Subcutaneous abdominal adipose tissue (tissue), 5 donors: ENCODE data around the gene TMEM50B.
A peak's percentile ranks its signal among the peaks of the same experiment; 100 is the strongest.
"Not testable (repeated sequence)": the region's sequence is repeated elsewhere in the genome, so short reads cannot be mapped to it uniquely, and the experiment has no call there.

Experiments used
- H3K27ac ChIP-seq: one replicate; pipeline ENCODE4 v1.7.0; 2013; ENCODE audit warnings: low read depth, mild to moderate bottlenecking, inconsistent platforms, low read length, moderate library complexity
- H3K27me3 ChIP-seq, 5 donors: one replicate each; pipeline ENCODE4 v1.7.0; 2013; ENCODE audit warnings: low read length in 5 of 5, inconsistent platforms in 1 of 5; ENCODE audit not compliant: control insufficient read depth in 5 of 5, insufficient read depth in 4 of 5
- H3K36me3 ChIP-seq, 5 donors: one replicate each; pipeline ENCODE4 v1.7.0; 2013; ENCODE audit warnings: low read length in 5 of 5; ENCODE audit not compliant: control insufficient read depth in 5 of 5, insufficient read depth in 5 of 5
- H3K4me1 ChIP-seq, 5 donors: one replicate each; pipeline ENCODE4 v1.7.0; 2013; ENCODE audit warnings: low read length in 5 of 5, mild to moderate bottlenecking in 3 of 5, moderate library complexity in 1 of 5; ENCODE audit not compliant: control insufficient read depth in 5 of 5, insufficient read depth in 5 of 5
- H3K4me3 ChIP-seq, 5 donors: one replicate each; pipeline ENCODE4 v1.7.0; 2013; ENCODE audit warnings: low read length in 5 of 5, low read depth in 1 of 5
- H3K9ac ChIP-seq, 5 donors: one replicate each; pipeline ENCODE4 v1.7.0; 2013; ENCODE audit warnings: low read length in 5 of 5, mild to moderate bottlenecking in 4 of 5, moderate library complexity in 3 of 5
- H3K9me3 ChIP-seq, 5 donors: one replicate each; pipeline ENCODE4 v1.7.0; 2013; ENCODE audit warnings: low read length in 5 of 5; ENCODE audit not compliant: control insufficient read depth in 5 of 5
- donor health status: healthy.
- donor health status: healthy.
- donor health status: healthy.
- donor health status: healthy.
- donor health status: healthy.

The TMEM50B gene

GRCh38 chr21:33414926-33415325 lies 64.8 kb downstream of the TMEM50B start:
- Histone ChIP-seq H3K4me3 (no peak overlapping the region), H3K9ac (no peak overlapping the region), H3K4me1 (peaks cover 9 to 73% (median 44%) of the 10 kb centered on the region in 5 donors), H3K9me3 (no peaks in the 10 kb centered on the region), H3K27ac (no peak overlapping the region), H3K36me3 (peaks cover 9 to 59% (median 39%) of the 10 kb centered on the region in 5 donors), H3K27me3 (no peaks in the 10 kb centered on the region)

- Histone ChIP-seq H3K9ac (no peak overlapping the region), H3K27ac (peak overlapping the region; percentile 37), H3K4me1 (peaks cover 5 to 74% (median 44%) of the 10 kb centered on the region in 5 donors), H3K36me3 (peaks cover 9 to 55% (median 38%) of the 10 kb centered on the region in 5 donors), H3K4me3 (no peak overlapping the region), H3K27me3 (no peaks in the 10 kb centered on the region), H3K9me3 (no peaks in the 10 kb centered on the region)
Observed at GRCh38 chr21:33414068-33414467, 65.7 kb downstream of the TMEM50B start.

GRCh38 chr21:33412832-33413519 lies 66.8 kb downstream of the TMEM50B start:
- Histone ChIP-seq H3K4me1 (peaks cover 5 to 71% (median 34%) of the 10 kb centered on the region in 5 donors), H3K9me3 (no peaks in the 10 kb centered on the region), H3K27me3 (no peaks in the 10 kb centered on the region), H3K27ac (peak overlapping the region; percentile 37), H3K9ac (peak overlapping the region in 1 of 5 donors; percentile 16), H3K4me3 (no peak overlapping the region), H3K36me3 (peaks cover 9 to 53% (median 38%) of the 10 kb centered on the region in 5 donors)

- not testable (repeated sequence) for H3K9me3 ChIP-seq, H3K9ac ChIP-seq, H3K4me3 ChIP-seq, H3K27me3 ChIP-seq
- Histone ChIP-seq H3K36me3 (peaks cover 9 to 52% (median 35%) of the 10 kb centered on the region in 5 donors), H3K27ac (peak overlapping the region; percentile 46), H3K4me1 (peaks cover 5 to 67% (median 33%) of the 10 kb centered on the region in 5 donors)
Observed at GRCh38 chr21:33412439-33412831, 67.3 kb downstream of the TMEM50B start.

- H3K27ac ChIP-seq: peak overlapping the region; percentile 46
- H3K9ac ChIP-seq: no peak overlapping the region
- H3K36me3 ChIP-seq: peaks cover 13 to 47% (median 33%) of the 10 kb centered on the region in 5 donors
- no peaks in the 10 kb centered on the region for H3K27me3 ChIP-seq
- no peaks in the 10 kb centered on the region for H3K9me3 ChIP-seq
- H3K4me3 ChIP-seq: no peak overlapping the region
- peaks cover 5 to 70% (median 33%) of the 10 kb centered on the region in 5 donors for H3K4me1 ChIP-seq
Observed at GRCh38 chr21:33411949-33412430, 67.8 kb downstream of the TMEM50B start.

GRCh38 chr21:33406493-33406892 lies 73.3 kb downstream of the TMEM50B start:
- Histone ChIP-seq H3K4me3 (no peak overlapping the region), H3K27me3 (no peaks in the 10 kb centered on the region), H3K36me3 (peaks cover 6 to 8% (median 8%) of the 10 kb centered on the region in 5 donors), H3K9me3 (no peaks in the 10 kb centered on the region), H3K4me1 (peaks cover 8 to 73% (median 57%) of the 10 kb centered on the region in 5 donors), H3K9ac (peak overlapping the region in 2 of 5 donors; percentile 17 to 100), H3K27ac (peak overlapping the region; percentile 100)

- Histone ChIP-seq H3K36me3 (peaks cover 0 to 6% (median 0%) of the 10 kb centered on the region in 5 donors), H3K9me3 (no peaks in the 10 kb centered on the region), H3K4me1 (peaks cover 6 to 57% (median 48%) of the 10 kb centered on the region in 5 donors), H3K27ac (peak overlapping the region; percentile 100), H3K4me3 (peak overlapping the region; percentile 80 to 99 (median 93)), H3K9ac (peak overlapping the region; percentile 94 to 100 (median 100)), H3K27me3 (no peaks in the 10 kb centered on the region)
Observed at GRCh38 chr21:33403786-33404585, 75.8 kb downstream of the TMEM50B start.

- Histone ChIP-seq H3K27me3 (no peaks in the 10 kb centered on the region), H3K27ac (peak within 1 kb of the TSS; percentile 100), H3K36me3 (peaks cover 0 to 6% (median 0%) of the 10 kb centered on the region in 5 donors), H3K9ac (peak within 1 kb of the TSS; percentile 94 to 100 (median 100)), H3K9me3 (no peaks in the 10 kb centered on the region), H3K4me3 (peak within 1 kb of the TSS; percentile 80 to 99 (median 93)), H3K4me1 (peaks cover 6 to 54% (median 48%) of the 10 kb centered on the region in 5 donors)
Observed at GRCh38 chr21:33403128-33403785, 76.5 kb downstream of the TMEM50B start, which contains the start of gene IFNGR2. TSS of gene IFNGR2 (plus strand) at chr21:33403413. CDS start at chr21:33403544, 131 bp downstream.

- Histone ChIP-seq H3K4me1 (peaks cover 6 to 53% (median 41%) of the 10 kb centered on the region in 5 donors), H3K4me3 (peak overlapping the region in 4 of 5 donors; percentile 44 to 92 (median 64)), H3K36me3 (peaks cover 0 to 5% (median 0%) of the 10 kb centered on the region in 5 donors), H3K9me3 (no peaks in the 10 kb centered on the region), H3K27me3 (no peaks in the 10 kb centered on the region), H3K9ac (peak overlapping the region in 3 of 5 donors; percentile 53 to 73 (median 58)), H3K27ac (peak overlapping the region; percentile 94)
Observed at GRCh38 chr21:33402001-33402979, 77.5 kb downstream of the TMEM50B start.
